ENCODE results near the gene CYP1A1.

GRCh38 chr15:74752011-74752410 is 26.7 kb upstream of the CYP1A1 start:
- TF ChIP-seq, protein P1, sequence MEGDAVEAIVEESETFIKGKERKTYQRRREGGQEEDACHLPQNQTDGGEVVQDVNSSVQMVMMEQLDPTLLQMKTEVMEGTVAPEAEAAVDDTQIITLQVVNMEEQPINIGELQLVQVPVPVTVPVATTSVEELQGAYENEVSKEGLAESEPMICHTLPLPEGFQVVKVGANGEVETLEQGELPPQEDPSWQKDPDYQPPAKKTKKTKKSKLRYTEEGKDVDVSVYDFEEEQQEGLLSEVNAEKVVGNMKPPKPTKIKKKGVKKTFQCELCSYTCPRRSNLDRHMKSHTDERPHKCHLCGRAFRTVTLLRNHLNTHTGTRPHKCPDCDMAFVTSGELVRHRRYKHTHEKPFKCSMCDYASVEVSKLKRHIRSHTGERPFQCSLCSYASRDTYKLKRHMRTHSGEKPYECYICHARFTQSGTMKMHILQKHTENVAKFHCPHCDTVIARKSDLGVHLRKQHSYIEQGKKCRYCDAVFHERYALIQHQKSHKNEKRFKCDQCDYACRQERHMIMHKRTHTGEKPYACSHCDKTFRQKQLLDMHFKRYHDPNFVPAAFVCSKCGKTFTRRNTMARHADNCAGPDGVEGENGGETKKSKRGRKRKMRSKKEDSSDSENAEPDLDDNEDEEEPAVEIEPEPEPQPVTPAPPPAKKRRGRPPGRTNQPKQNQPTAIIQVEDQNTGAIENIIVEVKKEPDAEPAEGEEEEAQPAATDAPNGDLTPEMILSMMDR (IDR thresholded peaks at IDR 0.05): no peak
- TF ChIP-seq POLR2A (IDR thresholded peaks at IDR 0.05): no peak
- no peak for TF ChIP-seq POLR2AphosphoS5 (IDR thresholded peaks at IDR 0.05)

Data from breast epithelium (tissue), 3 donors.